GM12891 (cell line): ENCODE measurements around the gene OSGIN1.

Experiments used
- PAX5 ChIP-seq: IDR thresholded peaks from 2 replicates; pipeline ENCODE4 v1.6.1; 2011; ENCODE audit warnings: low read length, moderate library complexity, mild to moderate bottlenecking; ENCODE audit not compliant: insufficient read depth, severe bottlenecking
- POLR2A ChIP-seq: IDR thresholded peaks from 2 replicates; pipeline ENCODE4 v1.6.1; 2011; ENCODE audit warnings: low read depth, low read length, control low read depth
- POLR2AphosphoS5 ChIP-seq: IDR thresholded peaks from 2 replicates; pipeline ENCODE4 v1.6.1; 2011; ENCODE audit warnings: low read depth, low read length, control low read depth
- POU2F2 ChIP-seq: IDR thresholded peaks from 2 replicates; pipeline ENCODE4 v1.6.1; 2011; ENCODE audit warnings: low read depth, mild to moderate bottlenecking, control low read depth, low read length, moderate library complexity
- SPI1 ChIP-seq: IDR thresholded peaks from 2 replicates; pipeline ENCODE4 v1.6.1; 2011; ENCODE audit warnings: low read depth, low read length, control low read depth
- TAF1 ChIP-seq: IDR thresholded peaks from 2 replicates; pipeline ENCODE4 v1.6.1; 2011; ENCODE audit warnings: low read depth, low read length, control low read depth

DNA sequence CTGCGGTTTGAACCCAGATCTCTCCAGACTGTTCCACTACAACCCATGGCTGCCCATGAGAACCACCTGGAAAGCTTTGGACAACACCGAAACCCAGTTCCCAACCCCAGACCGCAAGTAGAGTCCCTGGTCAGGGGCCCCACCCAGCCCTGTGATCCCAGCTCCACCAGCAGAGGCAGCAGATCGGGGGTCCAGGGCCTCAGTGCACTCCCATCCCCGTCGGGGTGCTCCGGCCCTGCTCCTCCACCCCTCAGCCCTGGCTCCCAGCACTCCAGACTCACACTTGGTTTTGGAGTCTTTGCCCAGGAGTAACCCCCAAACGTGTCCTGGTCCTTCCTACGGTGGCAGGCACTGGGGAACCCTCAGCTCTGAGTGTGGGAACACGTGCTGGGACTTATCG, 20.7 kb upstream of the OSGIN1 start:
- TF ChIP-seq POLR2A (no peak), POLR2AphosphoS5 (no peak), TAF1 (no peak), SPI1 (no peak), POU2F2 (no peak), PAX5 (no peak)
